HG03457 (cell line): ENCODE results near the gene RIPOR2.

Experiments
- ATAC-seq: cut with Tn5 transposase; IDR thresholded peaks from one replicate; pipeline ENCODE4 v1.9.1; 2021; ENCODE audit warnings: moderate number of reproducible peaks; ENCODE audit not compliant: unreplicated experiment

Gene RIPOR2

GRCh38 chr6:24906314-24906713 is 29.4 kb downstream of the RIPOR2 start:
- ATAC-seq = no peak

- no peak for ATAC-seq
Measured at GRCh38 chr6:24905483-24905882, 30.3 kb downstream of the RIPOR2 start.

- no peak for ATAC-seq
Measured at GRCh38 chr6:24903681-24904080, 32.1 kb downstream of the RIPOR2 start.

GRCh38 chr6:24902782-24903181 is 33.0 kb downstream of the RIPOR2 start:
- ATAC-seq = no peak

GRCh38 chr6:24901698-24902328 is 33.9 kb downstream of the RIPOR2 start:
- no peak for ATAC-seq

GRCh38 chr6:24900917-24901697 is 34.7 kb downstream of the RIPOR2 start:
- ATAC-seq = no peak

- no peak for ATAC-seq
Measured at GRCh38 chr6:24899997-24900325, 35.8 kb downstream of the RIPOR2 start.

- no peak for ATAC-seq
Measured at GRCh38 chr6:24899136-24899996, 36.4 kb downstream of the RIPOR2 start.

GRCh38 chr6:24898676-24899075 is 37.1 kb downstream of the RIPOR2 start:
- no peak for ATAC-seq

GRCh38 chr6:24897186-24897585 is 38.6 kb downstream of the RIPOR2 start:
- no peak for ATAC-seq

- no peak for ATAC-seq
Measured at GRCh38 chr6:24893342-24893850, 42.4 kb downstream of the RIPOR2 start.

GRCh38 chr6:24891004-24891403 is 44.8 kb downstream of the RIPOR2 start:
- ATAC-seq = no peak

- no peak for ATAC-seq
Measured at GRCh38 chr6:24890471-24890870, 45.3 kb downstream of the RIPOR2 start.

- no peak for ATAC-seq
Measured at GRCh38 chr6:24888715-24889370, 46.9 kb downstream of the RIPOR2 start.

GRCh38 chr6:24887545-24888140 is 48.1 kb downstream of the RIPOR2 start:
- ATAC-seq = no peak

GRCh38 chr6:24883618-24884017 is 52.1 kb downstream of the RIPOR2 start:
- ATAC-seq = peak; percentile 62

GRCh38 chr6:24882835-24883555 is 52.8 kb downstream of the RIPOR2 start:
- peak; percentile 5 for ATAC-seq

GRCh38 chr6:24882295-24882694 is 53.5 kb downstream of the RIPOR2 start:
- ATAC-seq = no peak

- ATAC-seq = no peak
Measured at GRCh38 chr6:24881376-24881775, 54.4 kb downstream of the RIPOR2 start.

- ATAC-seq = no peak
Measured at GRCh38 chr6:24880451-24880850, 55.3 kb downstream of the RIPOR2 start.
